ENCODE data around the gene NANS.

- TF ChIP-seq SUZ12 (IDR thresholded peaks at IDR 0.05) (no peak), FOXM1 (IDR thresholded peaks at IDR 0.05; ENCODE audit: borderline replicate concordance) (no peak), FOXK2 (IDR thresholded peaks at IDR 0.05) (no peak), ELF4 (IDR thresholded peaks at IDR 0.05) (no peak), SP1 (IDR thresholded peaks at IDR 0.05) (no peak), CTBP1 (IDR thresholded peaks at IDR 0.05; ENCODE audit: borderline replicate concordance) (no peak), TARDBP (IDR thresholded peaks at IDR 0.05) (no peak), BHLHE40 (IDR thresholded peaks at IDR 0.05; ENCODE audit: borderline replicate concordance) (no peak)
Observed at GRCh38 chr9:98086461-98086860, 29.9 kb downstream of the NANS start.

Measured in HEK293T (cell line).